K562 (cell line): Measurements from ENCODE around the gene EEF1AKMT4. TPM values are rescaled to one million over a fixed set of nuclear protein-coding genes. Genes with fewer than 3 reads are reported as not detected.

Experiments used
- ATAC-seq: fragments of 200-7000 bp; cut with Tn5 transposase; 3 replicates; pipeline ENCODE4 v1.9.1; 2020; ENCODE audit warnings: moderate library complexity
- BruUV-seq: library from RNA; stranded (reverse); fragments of 400-500 nt; replicated peaks from 2 replicates; lab custom pipeline; 2021; lab: Mats Ljungman, UMichigan
- CTCF ChIA-PET: fragments of 300-600 bp; formaldehyde crosslinking; extraction: SDS; loops from one replicate; lab custom pipeline; 2021; ENCODE audit warnings: low intra/inter-chr PET ratio; lab: Yijun Ruan, JAX
- POLR2A ChIA-PET: fragments of 300-600, 350-650 bp; sonication (Branson Sonifier 250); formaldehyde crosslinking; extraction: SDS; loops from one replicate; lab custom pipeline; 2021; ENCODE audit warnings: antibody characterized with exemption, inconsistent platforms; lab: Yijun Ruan, JAX
- DNase-seq, 4 experiments: peaks; one replicate each; pipeline versions ENCODE4 v3.0.0 to v3.0.0-alpha.2; 2011 to 2018; ENCODE audit warnings: low spot score in 3 of 4, mixed read lengths in 3 of 4; ENCODE audit errors: extremely low read depth in 1 of 4
- FAIRE-seq: peaks from 2 replicates; lab custom pipeline; 2011; peaks lifted over from hg19 to GRCh38; lab: Jason Lieb, UNC
- H2AFZ ChIP-seq: 2 replicates; pipeline ENCODE4 v1.6.0; 2011; ENCODE audit warnings: low read depth, low read length, control low read depth, inconsistent platforms
- H3K27ac ChIP-seq: fragments of 200-600 bp; 3 replicates; pipeline ENCODE4 v1.8.0; 2011; ENCODE audit warnings: low read depth, mild to moderate bottlenecking, control low read depth, inconsistent platforms, low read length, moderate library complexity, mixed read lengths; ENCODE audit errors: extremely low read depth
- H3K27me3 ChIP-seq, 2 experiments: fragments of 300-600 bp in 1 of 2; 2 replicates in 1 of 2; 3 replicates in 1 of 2; pipeline versions ENCODE4 v1.6.0 to v1.8.0; 2011; ENCODE audit warnings: inconsistent platforms in 2 of 2, low read length in 2 of 2, mild to moderate bottlenecking in 1 of 2, mixed read lengths in 1 of 2, moderate library complexity in 1 of 2; ENCODE audit not compliant: control insufficient read depth in 2 of 2, insufficient read depth in 2 of 2
- H3K36me3 ChIP-seq: fragments of 300-600 bp; 3 replicates; pipeline ENCODE4 v1.8.0; 2011; ENCODE audit warnings: mild to moderate bottlenecking, low read length, inconsistent platforms; ENCODE audit not compliant: control insufficient read depth, insufficient read depth
- H3K4me1 ChIP-seq, 2 experiments: fragments of 200-600 bp in 1 of 2; replicated peaks in 1 of 2; 2 replicates in 1 of 2; 3 replicates in 1 of 2; pipeline versions ENCODE4 v1.5.1 to v1.8.0; 2011; ENCODE audit warnings: inconsistent platforms in 2 of 2, low read length in 2 of 2, mild to moderate bottlenecking in 1 of 2, mixed read lengths in 1 of 2, moderate library complexity in 1 of 2; ENCODE audit not compliant: control insufficient read depth in 2 of 2, insufficient read depth in 2 of 2
- H3K4me2 ChIP-seq: 2 replicates; pipeline ENCODE4 v1.6.1; 2011; ENCODE audit warnings: low read length, control low read depth, inconsistent platforms, mixed read lengths; ENCODE audit not compliant: insufficient read depth
- H3K4me3 ChIP-seq: fragments of 200-600 bp; sonication (generic), shearing (Covaris generic); 2 replicates; pipeline ENCODE4 v1.5.1; 2016; ENCODE audit warnings: control low read depth, inconsistent platforms
- H3K79me2 ChIP-seq: fragments of 200-600 bp; 3 replicates; pipeline ENCODE4 v1.8.0; 2011; ENCODE audit warnings: low read length, inconsistent platforms; ENCODE audit not compliant: control insufficient read depth, insufficient read depth
- H3K9ac ChIP-seq, 2 experiments: 2 replicates each; pipeline versions ENCODE4 v1.6.0 to v1.6.1; 2011; ENCODE audit warnings: low read depth in 2 of 2, low read length in 2 of 2, control low read depth in 1 of 2, inconsistent platforms in 1 of 2, mild to moderate bottlenecking in 1 of 2, mixed read lengths in 1 of 2; ENCODE audit not compliant: insufficient read depth in 1 of 2
- H3K9me1 ChIP-seq: one replicate; pipeline ENCODE4 v1.6.0; 2011; ENCODE audit warnings: inconsistent platforms, mild to moderate bottlenecking, low read length, moderate library complexity; ENCODE audit not compliant: control insufficient read depth, insufficient read depth
- H3K9me3 ChIP-seq: replicated peaks from 2 replicates; pipeline ENCODE4 v1.5.1; 2011; ENCODE audit warnings: low read depth, low read length, inconsistent platforms; ENCODE audit not compliant: control insufficient read depth, insufficient read depth
- H4K20me1 ChIP-seq: replicated peaks from 2 replicates; pipeline ENCODE4 v1.6.1; 2011; ENCODE audit warnings: low read length, inconsistent platforms, mixed read lengths; ENCODE audit not compliant: control insufficient read depth, insufficient read depth
- CTBP1 ChIP-seq: fragments of 450-650 bp; IDR thresholded peaks from 2 replicates; pipeline ENCODE4 v1.6.1; 2016; ENCODE audit warnings: borderline replicate concordance
- DEAF1 ChIP-seq: fragments of 450-650 bp; formaldehyde crosslinking; IDR thresholded peaks from 2 replicates; pipeline ENCODE4 v1.4.0; 2020; ENCODE audit warnings: mild to moderate bottlenecking, moderate library complexity
- ILK ChIP-seq: fragments of 450-650 bp; IDR thresholded peaks from 2 replicates; pipeline ENCODE4 v1.6.1; 2016; ENCODE audit warnings: missing genetic modification characterization, low read depth, mild to moderate bottlenecking, missing compliant biosample characterization, moderate library complexity, borderline replicate concordance
- JUND ChIP-seq, 2 experiments: IDR thresholded peaks; 2 replicates in 1 of 2; 3 replicates in 1 of 2; pipeline ENCODE4 v1.6.1; 2011; ENCODE audit warnings: borderline replicate concordance in 2 of 2, low read depth in 2 of 2, low read length in 2 of 2, improper control_type of control experiment in 1 of 2, missing biosample characterization in 1 of 2, missing genetic modification characterization in 1 of 2, missing genetic modification reagents in 1 of 2
- MAX ChIP-seq: sonication (generic); formaldehyde crosslinking; IDR thresholded peaks from 2 replicates; pipeline ENCODE4 v1.9.0; 2022; ENCODE audit warnings: mild to moderate bottlenecking, missing genetic modification reagents
- PKNOX1 ChIP-seq: fragments of 450-650 bp; IDR thresholded peaks from 2 replicates; pipeline ENCODE4 v1.6.1; 2016
- PTRF ChIP-seq: fragments of 450-650 bp; IDR thresholded peaks from 2 replicates; pipeline ENCODE4 v1.6.1; 2016; ENCODE audit warnings: mild to moderate bottlenecking, missing genetic modification characterization, missing compliant biosample characterization
- SMC3 ChIP-seq: conservative IDR thresholded peaks from 2 replicates; pipeline ENCODE4 v1.6.1; 2011; ENCODE audit warnings: low read depth, low read length, improper control_type of control experiment; ENCODE audit not compliant: insufficient read depth
- ZBTB11 ChIP-seq, 3 experiments: fragments of 200-800 bp in 1 of 3; fragments of 250-450 bp in 1 of 3; fragments of 450-650 bp in 1 of 3; sonication (Bioruptor Pico) in 1 of 3; sonication (Bioruptor generic) in 1 of 3; formaldehyde crosslinking in 1 of 3; IDR thresholded peaks; 2 replicates each; pipeline versions ENCODE4 v1.6.1 to v1.8.0; 2016 to 2022; ENCODE audit warnings: mild to moderate bottlenecking in 2 of 3, missing genetic modification characterization in 2 of 3, missing compliant biosample characterization in 1 of 3, moderate library complexity in 1 of 3
- ZBTB33 ChIP-seq: sonication (generic); formaldehyde crosslinking; IDR thresholded peaks from 2 replicates; pipeline ENCODE4 v1.8.1; 2023; ENCODE audit warnings: mild to moderate bottlenecking, missing genetic modification reagents
- WGBS: fragments of 100-300 bp; shearing (Covaris generic); methylation state at CpG from one replicate; pipeline ENCODE4 v1.1.6; 2016; ENCODE audit warnings: low coverage, mixed read lengths; ENCODE audit not compliant: insufficient coverage; ENCODE audit errors: missing lambda C conversion rate; 5-methylcytosine and 5-hydroxymethylcytosine counted together
- in situ Hi-C: fragments of 300-500 bp; cut with MboI; formaldehyde crosslinking; loops from 4 replicates; pipeline ENCODE4 v1.15.0; 2018; ENCODE audit warnings: inconsistent platforms, mixed read lengths
- intact Hi-C: fragments of 100-400 bp; cut with micrococcal nuclease; formaldehyde crosslinking; loops from 2 replicates; pipeline ENCODE4 v1.14.2; 2022
- polyA plus RNA-seq, 8 experiments: library from polyadenylated mRNA; depleted of rRNA in 4 of 8; stranded (reverse) in 5 of 8; unstranded in 3 of 8; fragments of >200 nt; fragmentation: Nextera tagmentation in 2 of 8; fragmentation: Illumina TruSeq in 1 of 8; extraction: Ambion mirVana in 2 of 8; extraction: Trizol in 1 of 8; gene quantifications; 2 replicates each; pipeline versions ENCODE4 v1.2.1 to v1.2.3, GENCODE V29; 2011 to 2014; ENCODE audit warnings: inconsistent platforms in 1 of 8, missing spikeins in 1 of 8
- total RNA-seq, 7 experiments: library from RNA; depleted of rRNA in 6 of 7; stranded (reverse); fragments of >200 nt in 6 of 7; fragmentation: Illumina TruSeq in 2 of 7; extraction: Trizol in 2 of 7; gene quantifications; 2 replicates each; pipeline versions ENCODE4 v1.2.1 to v1.2.3, GENCODE V29; 2011 to 2021; ENCODE audit warnings: low replicate concordance in 1 of 7

Gene EEF1AKMT4
- total and polyA plus RNA-seq, 9 of the 15 experiments (the other 6 are each of a cell fraction or from before 2014, with no cell fraction given) = 10.3 to 49.4 (median 18.9) TPM

GRCh38 chr3:184289426-184289938 is 40.0 kb downstream of the EEF1AKMT4 start:
- Histone ChIP-seq H3K27ac (no peak overlapping the region), H3K9ac (no peak overlapping the region), H3K27me3 (peaks cover 23 to 47% of the 10 kb centered on the region in 2 experiments), H3K36me3 (no peaks in the 10 kb centered on the region), H4K20me1 (peaks cover 12% of the 10 kb centered on the region; the same call in 1 of the 2 replicates), H3K4me2 (no peak overlapping the region; the same call in 1 of the 2 replicates), H3K9me3 (no peaks in the 10 kb centered on the region), H3K4me1 (peaks cover 0 to 12% of the 10 kb centered on the region in 2 experiments; a peak in 2 of 5 replicates), H3K9me1 (no peaks in the 10 kb centered on the region), H3K4me3 (no peak overlapping the region), H2AFZ (peak overlapping the region; percentile 13; the same call in 1 of the 2 replicates), H3K79me2 (no peaks in the 10 kb centered on the region)
- no TSS peak for BruUV-seq
- DNase-seq (peak; percentile 75 to 82 (median 78)), ATAC-seq (peak; percentile 90), FAIRE-seq (peak; percentile 94)
- intact Hi-C loops = loop anchor here (1.0 to 5.0 kb wide), 2 partner anchors 247 to 394 kb away; no protein-coding TSS in a partner anchor
- POLR2A ChIA-PET = no interaction called here
- in situ Hi-C loops = loop anchor here (5.0 kb wide), 1 partner anchor 397 kb away; no protein-coding TSS in a partner anchor
- WGBS = 5% methylated on average over 10 of the region's 10 CpGs
- CTCF ChIA-PET = interaction anchor here (0.6 to 2.0 kb wide), 3 partner anchors 39 to 394 kb away, joined by 3 to 13 read pairs (median 8); partner anchors contain the start of gene EEF1AKMT4
- peak; percentile 65; the same call in 1 of the 2 replicates for TF ChIP-seq CTBP1
- peak; percentile 26; the same call in 1 of the 2 replicates for TF ChIP-seq ZBTB33 (CRISPR knock-in tag)
- no peak for TF ChIP-seq PTRF (tag)
- TF ChIP-seq SMC3 = peak; percentile 72
- 0 out of 6 replicates have a peak, but pooled peaks of 1 of the 3 experiments have one; percentile 35 for TF ChIP-seq ZBTB11 (CRISPR knock-in tag; IDR thresholded peaks at IDR 0.05)
- no peak for TF ChIP-seq PKNOX1
- TF ChIP-seq JUND (IDR thresholded peaks at IDR 0.05; ENCODE audit: borderline replicate concordance, low read depth, low read length) = no peak
- TF ChIP-seq JUND (tag; IDR thresholded peaks at IDR 0.05; ENCODE audit: borderline replicate concordance, low read depth, low read length) = no peak
- TF ChIP-seq ILK (tag) = no peak
- TF ChIP-seq DEAF1 = peak; percentile 63
- TF ChIP-seq MAX (CRISPR knock-in tag) = 0 out of 2 replicates have a peak, but pooled peaks have one; percentile 26
